HG03442 (cell line): ENCODE measurements around the gene CHST12.
"Not testable (repeated sequence)": the region's sequence is repeated elsewhere in the genome, so short reads cannot be mapped to it uniquely, and the experiment has no call there.

ENCODE experiments used
- ATAC-seq: cut with Tn5 transposase; IDR thresholded peaks from one replicate; pipeline ENCODE4 v1.9.1; 2021; ENCODE audit warnings: mild to moderate bottlenecking, moderate library complexity; ENCODE audit not compliant: unreplicated experiment

The CHST12 gene

GRCh38 chr7:2402687-2403013, 761 bp upstream of the CHST12 start:
- ATAC-seq: no peak

GRCh38 chr7:2403718-2404648, 572 bp downstream of the CHST12 start:
- peak; percentile 2 for ATAC-seq

- no peak for ATAC-seq
Observed at GRCh38 chr7:2404714-2405119, 1.3 kb downstream of the CHST12 start.

GRCh38 chr7:2405201-2405600, 1.8 kb downstream of the CHST12 start:
- ATAC-seq: no peak

GRCh38 chr7:2405601-2406345, 2.4 kb downstream of the CHST12 start:
- ATAC-seq: peak; percentile 41

- ATAC-seq: no peak
Observed at GRCh38 chr7:2409745-2410414, 6.5 kb downstream of the CHST12 start.

GRCh38 chr7:2411049-2411448, 7.6 kb downstream of the CHST12 start:
- ATAC-seq: no peak

GRCh38 chr7:2411815-2412586, 8.6 kb downstream of the CHST12 start:
- no peak for ATAC-seq

GRCh38 chr7:2412587-2413201, 9.3 kb downstream of the CHST12 start:
- no peak for ATAC-seq

GRCh38 chr7:2416063-2416462, 12.7 kb downstream of the CHST12 start:
- ATAC-seq: no peak

- ATAC-seq: no peak
Observed at GRCh38 chr7:2416650-2417049, 13.2 kb downstream of the CHST12 start.

GRCh38 chr7:2417178-2417577, 13.8 kb downstream of the CHST12 start:
- not testable (repeated sequence) for ATAC-seq

GRCh38 chr7:2417981-2418481, 14.6 kb downstream of the CHST12 start:
- ATAC-seq: no peak

GRCh38 chr7:2420216-2420933, 17.0 kb downstream of the CHST12 start:
- ATAC-seq: no peak

GRCh38 chr7:2421943-2422310, 18.5 kb downstream of the CHST12 start:
- ATAC-seq: no peak

- ATAC-seq: no peak
Observed at GRCh38 chr7:2425749-2426148, 22.3 kb downstream of the CHST12 start.

- no peak for ATAC-seq
Observed at GRCh38 chr7:2431260-2431867, 28.0 kb downstream of the CHST12 start.

- no peak for ATAC-seq
Observed at GRCh38 chr7:2432910-2433712, 29.7 kb downstream of the CHST12 start.
